ENCODE data around the gene CPEB4. TPM values are rescaled to one million over a fixed set of nuclear protein-coding genes. Genes with fewer than 3 reads are reported as not detected.

CPEB4 gene
- total and polyA plus RNA-seq, 9 of the 15 experiments (the other 6 are each of a cell fraction or from before 2014, with no cell fraction given) = 7.4 to 21.3 (median 12.4) TPM

DNA sequence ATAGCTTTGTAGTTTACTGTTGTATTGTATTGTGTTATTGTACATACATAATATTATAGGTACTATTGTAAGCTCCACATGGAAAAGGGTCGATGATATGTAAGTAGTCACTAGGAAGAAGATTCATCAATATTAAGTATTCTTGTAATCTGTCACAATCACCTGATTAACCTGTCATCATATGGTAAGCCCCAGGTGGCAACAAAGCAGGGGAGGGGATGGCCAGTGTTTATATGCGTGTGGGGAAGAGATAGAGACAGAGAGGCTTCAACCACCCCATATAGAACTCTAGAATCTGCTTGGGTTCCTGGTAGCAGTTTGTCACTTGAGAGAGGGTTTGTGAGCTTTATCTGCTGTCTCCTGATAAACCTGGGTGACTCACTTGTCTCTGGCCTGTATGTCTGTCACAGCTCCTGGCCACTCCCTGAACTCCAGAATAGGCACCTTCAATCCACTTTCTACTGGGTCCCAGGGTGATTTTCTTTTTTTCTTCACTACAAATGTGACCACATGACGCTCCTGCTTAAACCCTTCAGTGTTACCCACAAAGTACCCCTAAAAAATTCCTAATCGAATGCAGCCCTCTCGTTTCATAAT is 48.9 kb upstream of the CPEB4 start (continued):
- TF ChIP-seq ZBTB40 (IDR thresholded peaks at IDR 0.05) (no peak), ZBTB40 (CRISPR knock-in tag; IDR thresholded peaks at IDR 0.05) (no peak), ERF (CRISPR knock-in tag; IDR thresholded peaks at IDR 0.05) (no peak), MYBL2 (IDR thresholded peaks at IDR 0.05; ENCODE audit: low read depth) (no peak; the same call in 1 of the 2 replicates), MYBL2 (CRISPR knock-in tag; IDR thresholded peaks at IDR 0.05; ENCODE audit: borderline replicate concordance) (no peak), ZNF24 (IDR thresholded peaks at IDR 0.05) (peak; percentile 37; the same call in 1 of the 2 replicates), PBX2 (CRISPR knock-in tag; IDR thresholded peaks at IDR 0.05; ENCODE audit: low read depth) (no peak), PBX2 (tag; conservative IDR thresholded peaks at IDR 0.05; ENCODE audit: low read depth) (peak; percentile 96), ZNF696 (CRISPR knock-in tag; conservative IDR thresholded peaks at IDR 0.05) (no peak), NEUROD1 (IDR thresholded peaks at IDR 0.05; ENCODE audit: borderline replicate concordance, low read depth, low read length, partially characterized antibody) (peak; percentile 89), ZNF518B (CRISPR knock-in tag; IDR thresholded peaks at IDR 0.05) (no peak), ZNF311 (CRISPR knock-in tag; IDR thresholded peaks at IDR 0.05) (peak; percentile 83), LEF1 (IDR thresholded peaks at IDR 0.05) (peak; percentile 94), ELF2 (CRISPR knock-in tag; IDR thresholded peaks at IDR 0.05) (no peak)
